Measurements from ENCODE around the gene KIF2A. TPM values are rescaled to one million over a fixed set of nuclear protein-coding genes. Genes with fewer than 3 reads are reported as not detected.

Gene KIF2A
- total and polyA plus RNA-seq, 2 of the 4 experiments (the other 2 are of a cell fraction) = 23.6 to 37.3 TPM

DNA sequence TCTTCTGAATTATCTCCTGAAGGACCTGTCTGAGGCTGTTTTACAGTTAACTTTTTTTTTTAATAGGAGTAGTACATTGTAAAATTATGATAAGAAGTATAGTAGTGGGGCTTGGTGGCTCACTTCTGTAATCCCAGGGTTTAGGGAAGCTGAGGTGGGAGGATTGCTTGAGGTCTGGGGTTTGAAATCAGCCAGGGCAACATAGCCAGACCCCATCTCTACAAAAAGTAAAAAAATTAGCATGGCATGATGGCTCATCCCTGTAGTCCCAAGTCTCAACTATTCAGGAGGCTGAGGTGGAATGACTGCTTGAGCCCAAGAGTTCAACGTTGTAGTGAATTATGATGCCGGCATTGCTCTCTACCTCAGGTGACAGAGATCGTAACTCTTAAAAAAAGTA lies 113.6 kb downstream of the KIF2A start:
- dilution Hi-C loops (cut with HindIII; ENCODE audit: low sequenced_read_pairs, unreplicated experiment) = no loop called here
- H3K18ac ChIP-seq (ENCODE audit: low read depth, low read length) = no peak overlapping the region
- H3K79me1 ChIP-seq (ENCODE audit: low read depth in 1 of 2, low read length in 2 of 2) = peaks cover 5 to 16% of the 10 kb centered on the region in 2 experiments; a peak in 3 of 4 replicates
- no peak overlapping the region for H2BK15ac ChIP-seq (ENCODE audit: low read depth, low read length)
- H2BK120ac ChIP-seq (ENCODE audit: low read depth, low read length) = no peak overlapping the region
- TF ChIP-seq RCOR1 (IDR thresholded peaks at IDR 0.05; ENCODE audit: insufficient replicate concordance, low read length) (no peak), SMC3 (IDR thresholded peaks at IDR 0.05; ENCODE audit: low read depth, low read length) (no peak), CEBPB (IDR thresholded peaks at IDR 0.05; ENCODE audit: low read depth, low read length) (no peak), MAZ (IDR thresholded peaks at IDR 0.05; ENCODE audit: borderline replicate concordance, low read depth, low read length) (no peak), MXI1 (IDR thresholded peaks at IDR 0.05; ENCODE audit: borderline replicate concordance, low read depth, low read length) (no peak)
- TF ChIP-seq, protein P1, sequence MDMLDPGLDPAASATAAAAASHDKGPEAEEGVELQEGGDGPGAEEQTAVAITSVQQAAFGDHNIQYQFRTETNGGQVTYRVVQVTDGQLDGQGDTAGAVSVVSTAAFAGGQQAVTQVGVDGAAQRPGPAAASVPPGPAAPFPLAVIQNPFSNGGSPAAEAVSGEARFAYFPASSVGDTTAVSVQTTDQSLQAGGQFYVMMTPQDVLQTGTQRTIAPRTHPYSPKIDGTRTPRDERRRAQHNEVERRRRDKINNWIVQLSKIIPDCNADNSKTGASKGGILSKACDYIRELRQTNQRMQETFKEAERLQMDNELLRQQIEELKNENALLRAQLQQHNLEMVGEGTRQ (IDR thresholded peaks at IDR 0.05; ENCODE audit: low read depth, low read length) = no peak
- TF ChIP-seq, protein P2, sequence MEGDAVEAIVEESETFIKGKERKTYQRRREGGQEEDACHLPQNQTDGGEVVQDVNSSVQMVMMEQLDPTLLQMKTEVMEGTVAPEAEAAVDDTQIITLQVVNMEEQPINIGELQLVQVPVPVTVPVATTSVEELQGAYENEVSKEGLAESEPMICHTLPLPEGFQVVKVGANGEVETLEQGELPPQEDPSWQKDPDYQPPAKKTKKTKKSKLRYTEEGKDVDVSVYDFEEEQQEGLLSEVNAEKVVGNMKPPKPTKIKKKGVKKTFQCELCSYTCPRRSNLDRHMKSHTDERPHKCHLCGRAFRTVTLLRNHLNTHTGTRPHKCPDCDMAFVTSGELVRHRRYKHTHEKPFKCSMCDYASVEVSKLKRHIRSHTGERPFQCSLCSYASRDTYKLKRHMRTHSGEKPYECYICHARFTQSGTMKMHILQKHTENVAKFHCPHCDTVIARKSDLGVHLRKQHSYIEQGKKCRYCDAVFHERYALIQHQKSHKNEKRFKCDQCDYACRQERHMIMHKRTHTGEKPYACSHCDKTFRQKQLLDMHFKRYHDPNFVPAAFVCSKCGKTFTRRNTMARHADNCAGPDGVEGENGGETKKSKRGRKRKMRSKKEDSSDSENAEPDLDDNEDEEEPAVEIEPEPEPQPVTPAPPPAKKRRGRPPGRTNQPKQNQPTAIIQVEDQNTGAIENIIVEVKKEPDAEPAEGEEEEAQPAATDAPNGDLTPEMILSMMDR (conservative IDR thresholded peaks at IDR 0.05; ENCODE audit: low read depth, low read length) = no peak
- H3K4ac ChIP-seq (ENCODE audit: low read depth, low read length) = no peak overlapping the region
- H2AK5ac ChIP-seq (ENCODE audit: low read depth, low read length) = no peak overlapping the region
- H3K4me1 ChIP-seq (ENCODE audit: control insufficient read depth, insufficient read depth, low read length) = no peaks in the 10 kb centered on the region
- no peak for ATAC-seq (ENCODE audit: low read depth)
- no peak overlapping the region for H2BK5ac ChIP-seq (ENCODE audit: low read depth, low read length, poor library complexity, severe bottlenecking)
- no peak overlapping the region for H2AFZ ChIP-seq (replicated peaks; ENCODE audit: low read length, poor library complexity)
- no peak overlapping the region for H2BK20ac ChIP-seq (ENCODE audit: low read depth, low read length)
- intact Hi-C loops (cut with micrococcal nuclease) = no loop called here
- H3K27me3 ChIP-seq (ENCODE audit: control insufficient read depth, insufficient read depth, low read length) = no peaks in the 10 kb centered on the region
- no peak overlapping the region for H3K14ac ChIP-seq (replicated peaks; ENCODE audit: low read depth, low read length)
- no peak overlapping the region for H3K56ac ChIP-seq (ENCODE audit: extremely low read depth, insufficient read depth, low read length)
- H3K9me1 ChIP-seq (ENCODE audit: insufficient read depth, low read length) = no peaks in the 10 kb centered on the region; the same call in 1 of the 2 replicates
- POLR2A ChIA-PET (ENCODE audit: unreplicated experiment) = no interaction called here
- no peaks in the 10 kb centered on the region for H3K36me3 ChIP-seq (ENCODE audit: control insufficient read depth, insufficient read depth, low read length)
- H3K23ac ChIP-seq (ENCODE audit: low read depth, low read length) = no peak overlapping the region
- no peaks in the 10 kb centered on the region for H4K20me1 ChIP-seq (ENCODE audit: insufficient read depth, low read length)
- H4K91ac ChIP-seq (ENCODE audit: insufficient read depth, low read depth, low read length) = no peak overlapping the region
- 100% methylated on average over 1 of the region's 3 CpGs; no CpG with 5 or more reads in 1 of the 2 experiments for WGBS, 2 experiments (ENCODE audit: extremely low coverage in 2 of 2, insufficient read length in 1 of 2)
- CTCF ChIA-PET = interaction anchor here (0.6 kb wide), 1 partner anchor 214 kb away, joined by 3 read pairs; no protein-coding TSS in a partner anchor
- no peak overlapping the region for H3K27ac ChIP-seq (ENCODE audit: insufficient read depth, low read length)
- no peak overlapping the region for H4K8ac ChIP-seq (ENCODE audit: low read depth in 2 of 2, low read length in 2 of 2)
- H3K9me3 ChIP-seq (ENCODE audit: control insufficient read depth, insufficient read depth, low read length) = no peaks in the 10 kb centered on the region
- no peak for DNase-seq
- H2AK9ac ChIP-seq (replicated peaks; ENCODE audit: low read depth, low read length, poor library complexity) = no peak overlapping the region
- in situ Hi-C loops (cut with MboI; ENCODE audit: low sequenced_read_pairs) = no loop called here
- no peak overlapping the region for H4K5ac ChIP-seq (ENCODE audit: low read depth, low read length)
- H3K9ac ChIP-seq (ENCODE audit: low read depth, low read length) = no peak overlapping the region
- no peak overlapping the region for H3K4me3 ChIP-seq (ENCODE audit: insufficient read depth, low read depth, low read length)
- H3K4me2 ChIP-seq (ENCODE audit: low read depth, low read length) = no peak overlapping the region
- no TSS peak for BruUV-seq (replicated peaks)

All from IMR-90 (cell line).